DND-41 (cell line): Measurements from ENCODE around the gene CLIC1.

Experiments used
- ATAC-seq: fragments of 200-7000 bp; cut with Tn5 transposase; 3 replicates; pipeline ENCODE4 v1.9.1; 2021; ENCODE audit warnings: low read depth; ENCODE audit not compliant: insufficient read depth
- DNase-seq: peaks from one replicate; pipeline ENCODE4 v3.0.0-alpha.2; 2020
- H2AFZ ChIP-seq: 2 replicates; pipeline ENCODE4 v1.6.0; 2012; ENCODE audit warnings: low read depth, low read length
- H3K27ac ChIP-seq: 2 replicates; pipeline ENCODE4 v1.5.1; 2012; ENCODE audit warnings: low read length, inconsistent platforms
- H3K27me3 ChIP-seq: fragments of 200-600 bp; sonication (generic); 2 replicates; pipeline ENCODE4 v1.6.0; 2012; ENCODE audit warnings: low read length, mild to moderate bottlenecking, inconsistent platforms; ENCODE audit not compliant: insufficient read depth, poor library complexity
- H3K36me3 ChIP-seq: 2 replicates; pipeline ENCODE4 v1.5.1; 2012; ENCODE audit warnings: low read length, inconsistent platforms; ENCODE audit not compliant: insufficient read depth
- H3K4me1 ChIP-seq: 2 replicates; pipeline ENCODE4 v1.5.1; 2012; ENCODE audit warnings: mild to moderate bottlenecking, low read length; ENCODE audit not compliant: insufficient read depth
- H3K4me2 ChIP-seq: 2 replicates; pipeline ENCODE4 v1.6.0; 2012; ENCODE audit warnings: mild to moderate bottlenecking, moderate library complexity, low read length, inconsistent platforms; ENCODE audit not compliant: insufficient read depth
- H3K4me3 ChIP-seq, 2 experiments: fragments of 200-600 bp in 1 of 2; shearing (Covaris generic) in 1 of 2; 2 replicates each; pipeline ENCODE4 v1.5.1; 2012 to 2016; ENCODE audit warnings: inconsistent platforms in 2 of 2, low read length in 2 of 2, mild to moderate bottlenecking in 2 of 2, low read depth in 1 of 2, moderate library complexity in 1 of 2
- H3K79me2 ChIP-seq: 2 replicates; pipeline ENCODE4 v1.6.0; 2012; ENCODE audit warnings: low read length, inconsistent platforms; ENCODE audit not compliant: insufficient read depth
- H3K9ac ChIP-seq: 2 replicates; pipeline ENCODE4 v1.6.0; 2012; ENCODE audit warnings: low read depth, mild to moderate bottlenecking, inconsistent platforms, low read length, moderate library complexity
- H3K9me3 ChIP-seq: 2 replicates; pipeline ENCODE4 v1.5.1; 2012; ENCODE audit warnings: low read length, moderate library complexity, mild to moderate bottlenecking, inconsistent platforms; ENCODE audit not compliant: insufficient read depth, severe bottlenecking
- H4K20me1 ChIP-seq: 2 replicates; pipeline ENCODE4 v1.6.0; 2012; ENCODE audit warnings: low read length; ENCODE audit not compliant: insufficient read depth
- CTCF ChIP-seq: IDR thresholded peaks from 2 replicates; pipeline ENCODE4 v1.5.1; 2012; ENCODE audit warnings: borderline replicate concordance, low read length, moderate library complexity, mild to moderate bottlenecking; ENCODE audit not compliant: poor library complexity, severe bottlenecking; ENCODE audit errors: extremely low read depth
- EZH2 ChIP-seq: IDR thresholded peaks from 3 replicates; pipeline ENCODE4 v1.6.1; 2012; ENCODE audit warnings: borderline replicate concordance, low read depth, mild to moderate bottlenecking, moderate library complexity, low read length, inconsistent platforms; ENCODE audit not compliant: severe bottlenecking

The CLIC1 gene

GRCh38 chr6:31720196-31720770 lies 16.0 kb downstream of the CLIC1 start:
- Histone ChIP-seq H3K9ac (no peak overlapping the region), H3K9me3 (no peaks in the 10 kb centered on the region), H3K4me2 (no peak overlapping the region), H2AFZ (no peak overlapping the region), H3K36me3 (no peaks in the 10 kb centered on the region), H3K27ac (no peak overlapping the region), H3K4me1 (peaks cover 4% of the 10 kb centered on the region), H3K27me3 (no peaks in the 10 kb centered on the region), H4K20me1 (no peaks in the 10 kb centered on the region), H3K4me3 (no peak overlapping the region), H3K79me2 (no peaks in the 10 kb centered on the region)
- no peak for TF ChIP-seq CTCF
- TF ChIP-seq EZH2: no peak
- ATAC-seq (no peak), DNase-seq (no peak)

- H3K27ac ChIP-seq: no peak overlapping the region
- H2AFZ ChIP-seq: no peak overlapping the region
- no peaks in the 10 kb centered on the region for H4K20me1 ChIP-seq
- ATAC-seq (no peak), DNase-seq (no peak)
- H3K4me1 ChIP-seq: peaks cover 4% of the 10 kb centered on the region
- TF ChIP-seq CTCF (no peak), EZH2 (no peak)
- no peak overlapping the region for H3K9ac ChIP-seq
- H3K27me3 ChIP-seq: no peaks in the 10 kb centered on the region
- no peak overlapping the region for H3K4me3 ChIP-seq
- no peaks in the 10 kb centered on the region for H3K9me3 ChIP-seq
- no peaks in the 10 kb centered on the region for H3K36me3 ChIP-seq
- no peaks in the 10 kb centered on the region for H3K79me2 ChIP-seq
- no peak overlapping the region for H3K4me2 ChIP-seq
These were observed 17.3 kb downstream of the CLIC1 start for GRCh38 chr6:31719001-31719400.

GRCh38 chr6:31718265-31718664 lies 18.1 kb downstream of the CLIC1 start:
- Histone ChIP-seq H3K4me1 (no peaks in the 10 kb centered on the region), H3K9me3 (no peaks in the 10 kb centered on the region), H3K27me3 (no peaks in the 10 kb centered on the region), H3K4me3 (no peak overlapping the region), H2AFZ (no peak overlapping the region), H3K4me2 (no peak overlapping the region), H3K79me2 (no peaks in the 10 kb centered on the region), H3K36me3 (no peaks in the 10 kb centered on the region), H4K20me1 (no peaks in the 10 kb centered on the region), H3K27ac (no peak overlapping the region), H3K9ac (no peak overlapping the region)
- ATAC-seq: no peak
- TF ChIP-seq CTCF: no peak
- TF ChIP-seq EZH2: no peak
- DNase-seq: no peak

GRCh38 chr6:31717499-31718222 lies 18.7 kb downstream of the CLIC1 start:
- no peaks in the 10 kb centered on the region for H3K36me3 ChIP-seq
- H3K79me2 ChIP-seq: no peaks in the 10 kb centered on the region
- H3K9me3 ChIP-seq: no peaks in the 10 kb centered on the region
- H3K4me1 ChIP-seq: no peaks in the 10 kb centered on the region
- H3K27ac ChIP-seq: no peak overlapping the region
- no peaks in the 10 kb centered on the region for H3K27me3 ChIP-seq
- no peaks in the 10 kb centered on the region for H4K20me1 ChIP-seq
- DNase-seq (no peak), ATAC-seq (no peak)
- H3K4me2 ChIP-seq: no peak overlapping the region
- no peak overlapping the region for H3K9ac ChIP-seq
- no peak for TF ChIP-seq EZH2
- TF ChIP-seq CTCF: no peak
- H3K4me3 ChIP-seq: no peak overlapping the region
- H2AFZ ChIP-seq: no peak overlapping the region
